Stimulated activated CD8-positive, alpha-beta memory T cell treated with anti-CD3 and anti-CD28 coated beads, Interleukin-7, amount 100 ng/mL, for 4 hours (primary cell): ENCODE measurements around the gene ATMIN.

Source experiments
- DNase-seq, 2 donors: peaks; one replicate each; pipeline ENCODE4 v3.0.0-alpha.2; 2020; ENCODE audit warnings: low read depth in 2 of 2

ATMIN gene

GRCh38 chr16:81035398-81035974 lies at the start of gene ATMIN:
TSS of gene ATMIN (plus strand) at chr16:81035842. CDS start at chr16:81035871, 29 bp downstream.
- peak; percentile 65 to 86 for DNase-seq

GRCh38 chr16:80986557-80986956 lies 49.1 kb upstream of the ATMIN start:
- DNase-seq = no peak

DNA sequence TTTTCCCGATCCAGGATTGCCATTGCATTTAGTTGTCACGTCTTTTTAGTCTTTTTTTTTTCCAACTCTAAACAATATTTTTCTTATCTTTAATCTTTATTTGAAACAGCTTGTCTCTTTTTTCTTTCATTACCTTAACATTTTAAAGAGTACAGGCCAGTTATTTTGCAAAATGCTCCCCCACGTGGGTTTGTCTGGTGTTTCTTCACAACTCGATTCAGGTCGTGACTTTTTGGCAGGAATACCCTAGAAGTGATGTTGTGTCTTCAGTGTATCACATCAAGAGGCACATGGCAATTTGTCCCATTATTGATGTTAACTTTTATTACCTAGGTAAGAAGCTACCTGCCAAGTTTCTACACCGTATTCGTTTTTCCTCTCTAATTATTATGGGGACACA lies 46.9 kb upstream of the ATMIN start:
- DNase-seq = no peak

DNA sequence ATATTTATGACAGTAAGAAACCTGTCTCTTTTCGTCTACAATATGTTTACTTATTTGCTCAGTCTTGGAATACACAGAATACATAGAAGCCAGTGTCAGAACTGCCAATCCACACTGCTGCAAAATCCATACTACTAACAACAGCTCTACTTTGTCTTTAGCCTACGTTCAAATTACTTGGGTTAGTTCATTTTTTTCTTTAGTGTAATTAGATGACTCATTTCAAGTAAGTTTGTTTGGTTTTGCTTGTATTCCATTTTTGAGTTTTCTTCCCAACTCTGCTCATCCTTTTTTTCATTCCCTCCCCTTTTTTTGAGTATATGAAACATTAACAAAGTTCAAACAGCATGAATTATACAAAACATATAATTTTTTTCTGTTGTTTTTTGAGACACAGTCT lies 45.8 kb upstream of the ATMIN start:
- DNase-seq = no peak

DNA sequence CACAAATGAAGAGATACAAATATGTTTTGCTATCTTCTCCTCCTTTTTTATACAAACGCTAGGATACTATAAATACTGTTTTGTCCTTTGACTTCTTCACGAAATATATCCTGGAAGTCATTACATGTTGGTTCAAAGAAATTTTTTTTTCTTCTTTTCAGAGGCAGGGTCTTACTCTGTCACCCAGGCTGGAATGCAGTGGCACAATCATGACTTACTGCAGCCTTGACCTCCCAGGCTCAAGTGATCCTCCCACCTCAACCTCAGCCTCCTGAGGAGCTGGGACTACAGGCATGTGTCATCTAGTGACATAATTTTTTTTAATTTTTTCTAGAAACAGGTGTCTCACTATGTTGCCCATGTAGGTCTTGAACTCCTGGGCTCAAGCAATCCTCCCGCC lies 45.1 kb upstream of the ATMIN start:
- no peak for DNase-seq

DNA sequence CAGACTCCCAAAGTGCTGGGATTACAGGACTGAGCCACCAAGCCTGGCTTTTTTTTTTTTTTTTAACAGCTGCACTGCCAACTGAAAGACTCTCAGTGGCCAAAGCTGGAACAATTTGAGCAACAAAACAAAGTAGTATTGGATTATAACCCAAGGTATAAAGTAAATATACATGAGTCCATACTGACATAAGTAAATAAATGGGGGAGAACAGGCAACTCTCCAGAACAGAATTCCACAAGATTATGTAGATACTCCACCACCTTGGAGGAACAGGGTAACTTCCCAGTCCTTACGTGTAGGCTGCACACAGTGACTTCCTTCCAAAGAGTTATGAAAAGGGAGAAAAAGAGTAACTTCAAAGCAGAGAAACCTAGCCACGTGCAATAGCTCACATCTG lies 44.7 kb upstream of the ATMIN start:
- no peak for DNase-seq

DNA sequence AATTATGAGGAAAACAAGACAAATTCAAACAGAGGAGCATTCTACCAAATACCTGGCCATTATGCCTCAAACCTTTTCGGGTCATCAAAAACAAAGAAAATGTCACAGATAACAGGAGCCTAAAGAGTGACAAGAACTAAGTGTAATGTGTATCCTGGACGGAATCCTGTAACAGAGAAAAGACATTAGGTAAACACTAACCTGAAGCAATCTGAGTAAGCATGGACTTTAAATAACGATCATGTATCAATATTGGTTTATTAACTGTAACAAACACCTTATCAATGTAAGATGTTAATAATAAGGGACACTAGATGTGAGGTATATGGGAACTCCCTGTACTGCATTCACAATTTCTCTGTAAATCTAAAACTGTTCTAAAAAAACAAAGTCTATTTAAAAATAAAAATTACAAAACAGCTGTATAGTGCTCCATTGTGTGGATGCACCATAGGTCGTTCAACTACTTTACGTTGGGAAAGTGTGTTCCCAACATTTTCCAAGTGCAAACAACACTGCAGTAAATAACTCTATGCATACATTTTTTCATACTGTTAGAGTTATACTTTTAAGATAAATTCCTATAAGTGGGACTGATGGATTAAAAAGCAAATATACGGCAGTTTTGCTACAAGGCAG lies 43.7 kb upstream of the ATMIN start:
- no peak for DNase-seq

- no peak for DNase-seq
Measured at GRCh38 chr16:80992676-80993293, 42.9 kb upstream of the ATMIN start.

- DNase-seq = no peak
Measured at GRCh38 chr16:80993307-80993706, 42.3 kb upstream of the ATMIN start.

- no peak for DNase-seq
Measured at GRCh38 chr16:80993834-80994233, 41.8 kb upstream of the ATMIN start.

DNA sequence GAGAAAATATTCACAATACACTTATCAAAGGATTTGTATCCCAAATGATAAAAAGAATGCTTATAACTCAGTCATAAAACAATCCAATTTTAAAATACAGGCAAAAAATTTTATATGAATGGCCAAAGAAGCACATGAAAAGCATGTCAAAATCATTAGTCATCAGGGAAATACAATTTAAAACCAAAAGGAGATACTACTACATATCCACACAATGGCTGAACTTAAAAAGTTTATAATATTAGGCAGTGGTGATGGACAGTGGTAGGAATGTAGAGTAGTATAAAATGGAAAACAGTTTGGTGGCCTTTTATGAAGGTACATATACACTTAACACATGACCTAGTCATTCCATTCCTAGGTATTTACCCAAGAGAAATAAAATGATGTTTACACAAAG lies 41.2 kb upstream of the ATMIN start:
- DNase-seq = no peak

DNA sequence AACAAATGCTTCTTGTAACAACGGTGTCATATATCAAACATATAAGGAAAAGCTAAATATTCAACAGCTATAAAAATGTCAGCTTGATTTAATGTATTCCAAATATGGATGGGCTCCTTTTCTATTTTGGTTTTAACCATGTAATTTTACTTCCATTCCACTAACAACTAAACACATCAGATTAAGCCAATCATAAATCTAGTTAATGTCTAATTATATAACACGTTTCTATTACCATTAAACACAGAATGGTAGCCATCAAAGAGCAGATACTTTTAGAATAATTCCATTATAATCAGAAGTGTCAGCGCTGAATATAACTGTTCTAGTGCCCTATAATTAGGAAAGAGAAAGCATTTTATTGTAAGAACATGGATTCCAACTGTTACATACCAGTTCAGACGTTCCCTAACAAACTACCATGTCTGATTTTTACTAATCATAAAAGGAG lies 38.9 kb upstream of the ATMIN start:
- no peak for DNase-seq

DNA sequence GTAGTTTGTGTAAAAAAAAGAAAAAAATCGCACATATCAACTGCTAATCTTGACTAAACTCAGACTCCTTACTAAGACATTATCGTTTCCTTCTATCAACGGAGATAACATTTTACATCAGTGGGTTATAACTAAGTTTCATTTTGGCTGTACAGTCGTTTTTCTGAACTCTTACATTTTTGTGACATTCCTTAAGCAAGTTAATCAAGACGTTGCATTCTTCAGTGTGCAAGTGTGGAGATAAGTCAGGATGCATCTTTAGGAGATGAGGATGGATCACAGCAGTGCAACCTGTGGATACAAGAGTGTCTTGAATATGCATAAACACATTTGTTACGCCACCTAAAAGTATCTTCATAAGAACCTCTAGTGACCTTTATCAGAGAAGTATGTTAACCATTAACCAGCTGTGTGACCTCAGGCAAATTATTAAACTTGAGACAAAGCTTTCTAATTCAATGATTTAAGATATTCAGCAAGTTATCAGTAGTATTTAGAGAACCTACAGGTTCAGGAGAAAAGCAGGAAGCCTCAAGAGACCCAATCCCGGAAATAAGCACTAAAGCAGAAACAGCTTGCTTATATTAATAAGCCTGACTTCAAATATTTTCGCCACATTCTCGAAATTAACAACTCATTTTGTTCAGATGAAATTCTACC lies 38.4 kb upstream of the ATMIN start:
- DNase-seq = no peak

DNA sequence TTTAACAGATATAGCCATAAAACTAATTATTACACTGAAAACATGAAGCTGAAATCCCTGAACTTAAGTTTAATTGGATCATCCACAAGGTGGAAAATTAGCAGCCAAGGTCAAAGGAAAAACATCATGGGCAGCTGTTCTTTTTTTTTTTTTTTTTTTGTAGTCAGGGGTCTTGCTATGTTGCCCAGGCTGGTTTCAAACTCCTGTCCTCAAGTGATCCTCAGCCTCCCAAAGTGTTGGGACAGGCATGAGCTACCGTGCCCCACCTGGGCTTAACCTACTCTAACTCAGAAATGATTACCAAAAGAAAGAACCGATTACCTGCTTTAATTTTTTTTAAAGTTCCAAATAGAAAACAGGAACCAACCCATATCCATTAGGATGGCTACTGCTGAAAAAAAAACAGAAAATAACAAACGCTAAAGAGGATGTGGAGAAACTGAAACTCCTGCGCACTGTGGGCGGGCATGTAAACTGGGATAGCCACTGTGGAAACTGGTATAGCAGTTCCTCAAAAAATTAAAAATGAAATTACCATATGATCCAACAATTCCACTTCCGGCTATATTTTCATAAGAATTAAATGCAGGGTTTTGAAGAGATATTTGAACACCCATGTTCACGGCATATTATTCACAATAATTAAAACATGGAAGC lies 37.5 kb upstream of the ATMIN start:
- no peak for DNase-seq

- DNase-seq = no peak
Measured at GRCh38 chr16:81000873-81001272, 34.8 kb upstream of the ATMIN start.

DNA sequence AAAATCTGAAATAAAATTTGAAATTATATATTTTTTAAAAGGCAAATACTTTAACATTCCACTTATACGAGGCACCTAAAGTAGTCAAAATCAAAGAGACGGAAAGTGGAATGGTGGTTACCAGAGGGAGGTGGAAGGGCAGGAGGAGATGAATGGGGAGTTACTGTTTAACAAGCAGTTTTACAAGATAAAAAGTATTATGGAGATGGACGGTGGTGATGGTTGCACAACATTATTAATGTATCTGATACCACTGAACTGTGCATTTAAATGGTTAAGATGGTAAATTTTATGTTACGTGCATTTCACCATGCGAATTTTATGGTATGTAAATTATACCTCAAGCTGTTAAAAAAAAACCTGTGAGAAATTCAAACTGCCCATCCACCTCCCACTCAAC lies 34.3 kb upstream of the ATMIN start:
- no peak for DNase-seq

GRCh38 chr16:81003064-81003463 lies 32.6 kb upstream of the ATMIN start:
- no peak for DNase-seq

DNA sequence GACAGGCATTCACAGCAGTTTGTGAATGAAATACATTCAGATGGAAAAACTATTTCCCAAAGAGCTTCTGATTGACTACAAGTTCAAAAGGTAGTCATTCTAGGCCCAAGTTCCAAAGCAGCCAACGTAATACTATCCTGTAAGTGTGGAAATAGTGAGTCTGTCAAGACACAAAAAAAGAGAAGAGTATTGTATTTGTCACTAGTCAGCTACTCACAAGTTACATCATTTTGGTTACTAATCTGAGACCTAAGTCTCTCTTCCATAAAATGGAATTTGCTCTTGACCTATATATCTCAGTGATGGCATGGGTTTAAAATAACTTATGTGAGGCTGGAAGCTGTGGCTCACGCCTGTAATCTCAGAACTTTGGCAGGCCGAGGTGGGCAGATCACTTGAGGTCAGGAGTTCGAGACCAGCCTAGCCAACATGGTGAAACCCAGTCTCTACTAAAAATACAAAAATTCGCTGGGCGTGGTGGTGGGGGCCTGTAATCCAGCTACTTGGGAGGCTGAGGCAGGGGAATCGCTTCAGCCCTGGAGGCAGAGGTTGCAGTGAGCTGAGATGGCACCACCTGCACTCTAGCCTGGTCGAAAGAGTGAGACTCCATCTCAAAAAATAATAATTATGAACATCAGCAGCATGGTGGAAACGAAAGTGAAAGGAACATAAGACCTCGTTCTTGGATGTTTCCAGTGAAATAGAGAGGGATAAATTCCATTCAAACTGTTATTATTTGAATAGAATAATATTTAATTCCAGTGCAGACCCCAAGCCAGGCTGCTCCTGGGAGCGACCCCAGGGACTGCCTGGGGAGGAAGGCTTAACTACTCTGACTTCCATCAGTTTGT lies 31.8 kb upstream of the ATMIN start:
- no peak for DNase-seq

DNA sequence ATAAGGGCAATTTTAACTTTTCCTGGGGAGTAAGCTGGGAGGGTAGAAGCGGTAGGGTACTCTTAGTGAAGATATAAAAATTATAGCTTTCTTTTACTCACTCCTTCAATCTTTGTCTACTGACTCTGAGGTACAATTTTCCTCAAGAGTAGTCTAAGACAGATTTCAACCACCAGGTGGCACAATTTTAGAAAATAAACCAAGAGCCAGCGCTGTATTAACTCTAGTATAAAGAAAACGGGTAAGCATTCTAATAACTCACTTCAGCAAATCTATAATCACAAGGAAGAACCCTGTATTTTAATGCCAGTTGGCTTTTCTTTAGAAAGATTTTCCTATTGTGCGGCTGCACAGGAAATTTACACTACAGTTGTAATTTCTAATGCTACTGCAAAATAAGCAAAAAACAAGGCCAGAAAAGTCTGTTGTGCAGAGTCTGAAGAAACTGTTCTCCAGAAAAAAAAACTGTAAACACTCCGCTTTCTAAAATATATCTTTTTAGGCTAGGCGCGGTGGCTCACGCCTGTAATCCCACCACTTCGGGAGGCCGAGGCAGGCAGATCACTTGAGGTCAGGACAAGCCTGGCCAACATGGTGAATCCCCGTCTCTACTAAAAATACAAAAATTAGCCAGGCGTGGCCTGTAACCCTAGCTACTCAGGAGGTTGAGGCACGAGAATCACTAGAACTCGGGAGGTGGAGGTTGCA lies 30.8 kb upstream of the ATMIN start:
- no peak for DNase-seq

DNA sequence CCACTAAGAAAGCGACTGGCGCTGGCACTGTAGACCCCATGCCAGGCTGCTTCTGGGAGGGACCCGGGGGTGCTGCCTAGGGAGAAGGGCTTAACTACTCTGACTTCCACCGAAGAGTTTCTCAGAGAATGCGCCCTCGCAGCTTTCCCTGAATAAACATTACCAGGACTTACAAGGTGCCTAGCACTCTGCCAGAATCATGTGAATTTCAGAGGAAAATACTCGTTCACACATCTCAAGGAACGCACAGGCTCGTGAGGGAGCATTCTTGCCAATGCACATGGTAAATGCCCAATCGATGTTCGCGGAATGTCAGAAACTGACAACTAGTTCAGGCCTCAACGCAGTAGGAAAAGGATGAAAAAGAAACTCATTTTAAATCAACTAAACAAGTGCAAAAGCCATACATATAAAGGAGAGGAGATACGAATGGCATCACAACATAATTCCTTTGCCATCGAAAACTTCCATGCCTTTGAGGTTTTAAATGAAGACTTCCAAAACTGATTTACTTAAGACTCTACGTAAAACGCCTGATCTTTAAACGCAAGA lies 30.0 kb upstream of the ATMIN start:
- no peak for DNase-seq
